Stomach smooth muscle (tissue), 2 donors: Measurements from ENCODE around the gene ABHD13.

ENCODE experiments used
- H3K27ac ChIP-seq: one replicate; pipeline ENCODE4 v1.7.0; 2013; ENCODE audit warnings: mild to moderate bottlenecking, low read length, inconsistent platforms
- H3K27me3 ChIP-seq, 2 donors: one replicate each; pipeline ENCODE4 v1.7.0; 2013; ENCODE audit warnings: low read length in 2 of 2; ENCODE audit not compliant: insufficient read depth in 2 of 2, control insufficient read depth in 1 of 2
- H3K36me3 ChIP-seq, 2 donors: one replicate each; pipeline ENCODE4 v1.7.0; 2013; ENCODE audit warnings: low read length in 2 of 2; ENCODE audit not compliant: control insufficient read depth in 2 of 2, insufficient read depth in 2 of 2
- H3K4me1 ChIP-seq: one replicate; pipeline ENCODE4 v1.7.0; 2013; ENCODE audit warnings: low read length; ENCODE audit not compliant: control insufficient read depth, insufficient read depth
- H3K4me3 ChIP-seq, 2 donors: one replicate each; pipeline ENCODE4 v1.7.0; 2013; ENCODE audit warnings: low read length in 2 of 2
- H3K9ac ChIP-seq, 2 donors: one replicate each; pipeline ENCODE4 v1.7.0; 2013; ENCODE audit warnings: low read length in 2 of 2, mild to moderate bottlenecking in 1 of 2
- H3K9me3 ChIP-seq, 2 donors: one replicate each; pipeline ENCODE4 v1.7.0; 2013; ENCODE audit warnings: low read length in 2 of 2; ENCODE audit not compliant: control insufficient read depth in 2 of 2
- donor health status: healthy.
- donor health status: Pancreatic carcinoma.

The ABHD13 gene

DNA sequence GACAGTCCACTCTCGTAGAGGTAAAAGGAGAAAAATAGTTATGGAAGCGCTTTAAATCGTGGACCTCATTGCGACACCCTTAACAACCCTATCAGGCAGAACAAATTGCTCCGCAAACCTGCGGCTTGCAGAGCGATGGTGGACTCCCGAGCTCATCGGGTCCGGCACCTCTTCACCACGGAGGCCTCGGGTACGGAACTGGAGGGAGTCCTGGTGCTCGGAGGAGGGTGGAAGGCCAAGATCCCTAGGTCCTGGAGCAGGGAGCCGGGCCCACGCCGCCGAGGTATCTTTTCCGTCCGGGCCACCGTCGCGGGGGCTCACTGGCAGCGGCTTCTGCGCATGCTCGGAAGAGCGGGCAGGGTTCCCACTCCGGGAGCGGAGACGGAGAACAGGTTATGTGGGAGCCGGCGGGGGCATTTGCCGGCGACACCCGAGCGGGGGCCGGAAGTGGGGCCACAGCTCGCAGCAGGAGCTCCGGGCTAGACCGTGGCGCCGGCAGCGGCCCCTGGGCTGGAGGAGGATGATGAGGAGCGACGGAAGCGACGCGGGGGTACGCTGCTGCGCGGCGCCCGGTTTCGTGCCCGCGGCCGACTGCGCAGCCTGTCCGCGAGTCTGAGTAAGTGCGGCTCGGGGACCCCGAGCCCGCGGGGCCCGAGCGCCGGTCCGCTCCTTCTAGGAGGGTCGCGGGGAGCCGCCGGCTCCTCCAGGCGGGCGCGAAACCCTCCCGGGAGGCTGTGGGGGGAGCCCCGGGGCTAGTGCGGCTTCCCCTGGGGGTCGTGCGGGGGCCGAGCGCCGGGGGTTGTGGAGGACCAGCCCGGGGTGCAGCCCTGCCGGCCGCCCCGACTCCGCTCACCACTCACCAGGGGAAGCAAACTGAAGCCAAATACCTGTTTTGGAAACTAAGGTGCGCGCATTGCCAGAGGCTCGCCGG lies at the start of gene ABHD13:
Gene ABHD13, plus strand, starts transcription at position 349 of the 931 bp plus-strand sequence. CDS start 10,827 bp downstream, outside the sequence.
- Histone ChIP-seq H3K27me3 (no peaks in the 10 kb centered on the region), H3K9me3 (no peaks in the 10 kb centered on the region), H3K4me1 (peaks cover 11% of the 10 kb centered on the region), H3K4me3 (peak within 1 kb of the TSS; percentile 93 to 94), H3K36me3 (no peaks in the 10 kb centered on the region), H3K27ac (peak within 1 kb of the TSS; percentile 76), H3K9ac (peak within 1 kb of the TSS; percentile 92 to 94)

GRCh38 chr13:108168929-108169328 lies 49.3 kb upstream of the ABHD13 start:
- no peaks in the 10 kb centered on the region for H3K27me3 ChIP-seq
- no peaks in the 10 kb centered on the region for H3K36me3 ChIP-seq
- no peaks in the 10 kb centered on the region for H3K4me1 ChIP-seq
- no peak overlapping the region for H3K9ac ChIP-seq
- no peak overlapping the region for H3K27ac ChIP-seq
- no peaks in the 10 kb centered on the region for H3K9me3 ChIP-seq
- no peak overlapping the region for H3K4me3 ChIP-seq

- Histone ChIP-seq H3K4me1 (no peaks in the 10 kb centered on the region), H3K9ac (no peak overlapping the region), H3K9me3 (peaks cover 0 to 3% of the 10 kb centered on the region in 2 donors), H3K4me3 (no peak overlapping the region), H3K36me3 (no peaks in the 10 kb centered on the region), H3K27me3 (no peaks in the 10 kb centered on the region), H3K27ac (no peak overlapping the region)
These were observed 41.4 kb upstream of the ABHD13 start for GRCh38 chr13:108176685-108177274.

DNA sequence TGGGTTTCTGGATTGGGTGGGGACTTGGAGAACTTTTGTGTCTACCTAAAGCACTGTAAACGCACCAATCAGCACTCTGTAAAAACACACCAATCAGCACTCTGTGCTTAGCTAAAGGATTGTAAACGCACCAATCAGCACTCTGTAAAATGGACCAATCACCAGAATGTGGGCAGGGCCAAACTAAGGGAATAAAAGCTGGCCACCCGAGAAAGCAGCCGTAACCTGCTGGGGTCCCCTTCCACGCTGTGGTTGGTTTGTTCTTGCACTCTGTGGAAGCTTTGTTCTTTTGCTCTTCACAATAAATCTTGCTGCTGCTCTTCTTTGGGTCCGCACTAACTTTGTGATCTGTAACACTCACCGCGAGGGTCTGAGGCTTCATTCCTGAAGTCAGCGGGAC lies 40.1 kb upstream of the ABHD13 start:
- H3K9ac ChIP-seq = no peak overlapping the region

DNA sequence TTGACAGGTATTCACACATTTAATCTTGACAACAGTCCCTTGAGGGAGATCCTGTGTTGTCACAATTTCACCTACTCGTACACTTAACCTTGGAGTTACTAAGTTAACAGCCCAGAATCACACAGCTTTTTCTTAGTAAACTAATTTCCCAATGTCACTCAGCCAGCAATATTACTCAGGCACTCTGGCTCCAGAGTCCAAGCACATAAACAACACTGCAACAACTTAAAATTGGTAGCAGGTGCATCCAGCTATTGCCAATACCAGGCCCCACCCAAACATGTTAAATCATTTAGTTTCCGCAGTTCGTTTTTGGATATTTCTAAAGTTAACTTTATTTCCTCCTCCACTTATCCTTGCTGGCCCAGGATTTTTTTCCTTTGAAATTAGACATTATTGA lies 35.5 kb upstream of the ABHD13 start:
- no peaks in the 10 kb centered on the region for H3K4me1 ChIP-seq
- H3K27ac ChIP-seq = no peak overlapping the region
- H3K9ac ChIP-seq = no peak overlapping the region
- no peaks in the 10 kb centered on the region for H3K9me3 ChIP-seq
- H3K4me3 ChIP-seq = no peak overlapping the region
- no peaks in the 10 kb centered on the region for H3K27me3 ChIP-seq
- H3K36me3 ChIP-seq = no peaks in the 10 kb centered on the region

More for the DNA sequence above, 40.1 kb upstream of the ABHD13 start:
- Histone ChIP-seq H3K9me3 (peaks cover 0 to 3% of the 10 kb centered on the region in 2 donors), H3K4me1 (no peaks in the 10 kb centered on the region), H3K27ac (no peak overlapping the region), H3K27me3 (no peaks in the 10 kb centered on the region), H3K36me3 (no peaks in the 10 kb centered on the region), H3K4me3 (no peak overlapping the region)

- Histone ChIP-seq H3K27me3 (no peaks in the 10 kb centered on the region), H3K9ac (no peak overlapping the region), H3K27ac (no peak overlapping the region), H3K9me3 (no peaks in the 10 kb centered on the region), H3K4me1 (no peaks in the 10 kb centered on the region), H3K36me3 (no peaks in the 10 kb centered on the region), H3K4me3 (no peak overlapping the region)
These were observed 33.0 kb upstream of the ABHD13 start for GRCh38 chr13:108185223-108185622.

GRCh38 chr13:108188260-108188659 lies 29.9 kb upstream of the ABHD13 start:
- Histone ChIP-seq H3K27me3 (no peaks in the 10 kb centered on the region), H3K36me3 (no peaks in the 10 kb centered on the region), H3K4me1 (no peaks in the 10 kb centered on the region), H3K9ac (no peak overlapping the region), H3K4me3 (no peak overlapping the region), H3K9me3 (no peaks in the 10 kb centered on the region), H3K27ac (no peak overlapping the region)

DNA sequence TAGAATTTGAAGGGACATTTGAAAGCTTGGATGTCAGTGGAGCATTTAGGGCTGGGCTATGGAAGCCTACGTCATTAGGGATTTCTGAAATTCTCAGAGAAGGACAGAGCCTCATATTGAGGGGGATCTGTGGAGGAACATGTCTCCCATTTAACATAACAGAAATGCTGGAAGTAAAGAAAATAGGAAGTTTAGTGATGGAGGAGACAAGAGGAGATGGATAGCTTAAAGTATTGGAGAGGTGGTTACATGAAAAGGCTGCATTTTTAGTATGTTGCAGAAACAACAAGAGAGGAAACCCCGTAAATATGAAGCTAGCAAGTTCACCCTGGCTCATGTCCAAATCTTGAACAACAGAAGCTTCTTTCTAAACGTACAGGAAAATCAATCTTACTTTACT lies 27.3 kb upstream of the ABHD13 start:
- Histone ChIP-seq H3K9me3 (peaks cover 0 to 9% of the 10 kb centered on the region in 2 donors), H3K4me1 (no peaks in the 10 kb centered on the region), H3K27ac (no peak overlapping the region), H3K9ac (no peak overlapping the region), H3K36me3 (no peaks in the 10 kb centered on the region), H3K4me3 (no peak overlapping the region), H3K27me3 (no peaks in the 10 kb centered on the region)

DNA sequence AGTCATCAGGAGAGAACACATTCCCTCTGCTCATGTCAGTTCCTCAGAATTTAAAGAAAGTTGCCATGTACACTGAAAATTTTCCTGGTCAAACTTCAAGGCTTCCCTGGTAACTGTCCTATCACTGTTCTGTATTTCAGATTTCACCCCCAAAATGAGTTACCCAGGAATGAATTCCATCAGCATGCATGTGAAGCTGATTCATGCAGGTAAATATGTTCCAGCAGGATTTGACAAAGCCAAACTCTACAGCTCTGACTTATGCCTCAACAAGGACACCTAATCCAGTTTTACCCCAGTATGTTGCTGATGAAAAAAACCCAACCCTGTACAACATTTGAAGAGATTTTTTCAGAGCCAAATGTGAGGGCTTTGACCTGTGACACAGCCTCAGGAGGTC lies 24.4 kb upstream of the ABHD13 start:
- H3K4me3 ChIP-seq = no peak overlapping the region
- H3K9ac ChIP-seq = no peak overlapping the region
- H3K9me3 ChIP-seq = peaks cover 0 to 9% of the 10 kb centered on the region in 2 donors
- no peaks in the 10 kb centered on the region for H3K4me1 ChIP-seq
- no peak overlapping the region for H3K27ac ChIP-seq
- H3K27me3 ChIP-seq = no peaks in the 10 kb centered on the region
- no peaks in the 10 kb centered on the region for H3K36me3 ChIP-seq

DNA sequence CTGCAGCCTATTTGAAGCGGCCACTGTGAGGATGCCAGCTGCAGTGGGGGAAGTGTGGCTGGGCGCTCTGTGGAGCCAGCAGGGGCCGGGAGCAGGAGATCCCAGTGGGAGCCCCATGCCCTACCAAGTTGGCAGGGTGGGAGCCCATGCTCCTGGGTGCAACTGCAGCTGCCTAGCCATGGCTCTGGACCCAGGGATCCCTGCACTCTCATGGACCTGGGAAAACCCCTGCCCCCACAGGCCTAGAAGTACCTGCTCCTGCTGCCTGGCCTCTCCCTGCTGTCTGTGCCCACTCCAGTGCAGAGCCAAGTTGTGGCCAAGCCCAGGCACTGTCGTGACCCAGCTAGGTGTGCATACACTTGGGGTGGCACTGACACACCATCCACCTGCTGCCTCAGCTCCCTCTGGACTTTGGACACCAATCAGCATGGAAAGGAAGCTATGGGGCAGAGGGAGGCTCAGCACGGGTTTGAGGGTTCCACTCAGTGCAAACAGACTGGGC lies 23.7 kb upstream of the ABHD13 start:
- no peaks in the 10 kb centered on the region for H3K36me3 ChIP-seq
- H3K4me1 ChIP-seq = no peaks in the 10 kb centered on the region
- no peak overlapping the region for H3K27ac ChIP-seq
- H3K9me3 ChIP-seq = peaks cover 0 to 9% of the 10 kb centered on the region in 2 donors
- no peaks in the 10 kb centered on the region for H3K27me3 ChIP-seq
- no peak overlapping the region for H3K4me3 ChIP-seq
- no peak overlapping the region for H3K9ac ChIP-seq
